GM21367 (cell line): Measurements from ENCODE around the gene SYS1.

Experiments
- ATAC-seq: cut with Tn5 transposase; IDR thresholded peaks from one replicate; pipeline ENCODE4 v1.9.1; 2021; ENCODE audit not compliant: unreplicated experiment

SYS1 gene

DNA sequence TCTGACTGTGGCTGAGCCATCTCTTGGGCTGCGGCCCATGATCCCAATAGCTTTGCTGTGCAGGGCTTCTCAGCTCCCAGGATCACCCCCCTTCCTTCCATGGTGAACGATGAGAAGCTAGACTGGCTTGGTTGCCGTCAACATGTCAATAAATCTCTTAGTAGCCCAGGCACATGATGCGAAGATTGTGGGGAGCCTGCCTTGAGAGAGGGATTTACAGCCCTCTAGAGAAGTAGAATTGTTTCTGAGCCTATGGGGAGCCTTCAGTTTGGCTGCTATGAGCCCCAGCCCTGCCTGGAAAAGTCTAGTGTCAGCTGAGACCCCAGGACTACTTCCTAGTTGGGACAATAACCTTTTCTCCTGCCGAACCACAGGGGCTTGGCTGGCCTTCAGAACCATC is 49.7 kb downstream of the SYS1 start:
- ATAC-seq, result no peak

DNA sequence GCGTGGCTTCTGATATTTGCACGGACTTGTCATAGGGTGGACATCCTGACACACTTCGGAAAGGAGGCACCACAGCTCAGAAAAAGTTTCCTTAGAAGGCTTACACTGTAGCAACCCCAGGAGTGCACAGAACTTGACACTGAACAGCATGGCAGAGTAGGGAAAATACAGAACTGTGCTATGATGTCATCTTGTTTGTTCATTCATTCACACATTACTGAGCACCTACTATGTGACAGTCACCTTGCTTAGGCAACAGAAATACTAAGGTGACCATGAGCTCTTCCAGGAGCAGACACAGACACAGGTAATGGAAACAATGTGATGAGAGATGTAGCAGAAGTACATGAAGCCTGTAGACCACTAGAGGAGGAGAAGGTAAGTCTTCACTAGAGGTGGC is 50.5 kb downstream of the SYS1 start:
- ATAC-seq, result no peak

DNA sequence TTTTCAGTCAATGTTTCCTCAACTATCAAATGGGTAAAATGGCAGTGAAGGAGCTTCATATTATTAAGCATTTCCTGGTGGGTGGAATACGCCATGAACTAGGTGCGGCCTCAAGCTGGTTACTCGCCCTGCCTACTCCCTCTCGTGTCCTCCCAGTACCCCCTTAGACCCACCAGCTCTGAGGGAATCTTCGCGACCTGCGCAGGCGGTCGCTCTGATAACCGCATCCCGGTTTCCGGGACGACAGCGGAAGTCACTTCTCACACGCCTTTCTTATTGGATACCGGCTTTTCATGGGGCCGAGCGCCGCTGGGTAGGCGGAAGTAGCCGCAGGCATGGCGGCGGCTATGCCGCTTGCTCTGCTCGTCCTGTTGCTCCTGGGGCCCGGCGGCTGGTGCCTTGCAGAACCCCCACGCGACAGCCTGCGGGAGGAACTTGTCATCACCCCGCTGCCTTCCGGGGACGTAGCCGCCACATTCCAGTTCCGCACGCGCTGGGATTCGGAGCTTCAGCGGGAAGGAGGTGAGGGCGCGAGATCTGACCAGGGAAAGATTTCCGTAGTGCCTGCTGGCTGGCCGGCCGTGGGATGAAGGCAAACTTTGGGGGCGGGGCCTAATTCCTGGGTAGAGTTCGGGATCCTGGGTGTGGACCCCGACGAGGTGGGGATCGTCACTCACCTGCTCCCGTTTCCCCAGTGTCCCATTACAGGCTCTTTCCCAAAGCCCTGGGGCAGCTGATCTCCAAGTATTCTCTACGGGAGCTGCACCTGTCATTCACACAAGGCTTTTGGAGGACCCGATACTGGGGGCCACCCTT is 53.1 kb downstream of the SYS1 start, which contains the start of gene PIGT:
Gene PIGT, plus strand, starts transcription at position 320 of the 816 bp plus-strand sequence. Its CDS starts 16 bp downstream, at position 336.
- ATAC-seq, result peak; percentile 47

DNA sequence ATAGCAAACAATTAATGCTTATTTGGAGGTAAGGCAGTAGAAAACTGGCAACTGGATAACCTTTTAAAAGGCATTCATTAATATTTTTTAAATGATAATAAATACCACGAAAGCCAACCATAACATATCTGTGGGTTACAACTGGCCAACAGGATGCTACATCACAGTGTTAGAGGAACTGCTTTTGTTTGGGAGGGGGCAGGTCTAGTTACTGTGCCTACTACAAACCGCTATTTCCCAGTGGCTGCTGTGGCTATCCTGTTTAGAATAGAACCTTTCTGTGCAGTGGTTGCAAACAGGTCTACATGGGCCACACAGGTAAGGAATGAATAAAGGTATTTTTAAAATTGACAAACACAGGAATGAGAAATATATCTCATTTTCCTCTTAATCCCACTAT is 54.0 kb downstream of the SYS1 start:
- ATAC-seq, result no peak
